Measurements from ENCODE around the gene PUSL1.

PUSL1 gene, protein sequence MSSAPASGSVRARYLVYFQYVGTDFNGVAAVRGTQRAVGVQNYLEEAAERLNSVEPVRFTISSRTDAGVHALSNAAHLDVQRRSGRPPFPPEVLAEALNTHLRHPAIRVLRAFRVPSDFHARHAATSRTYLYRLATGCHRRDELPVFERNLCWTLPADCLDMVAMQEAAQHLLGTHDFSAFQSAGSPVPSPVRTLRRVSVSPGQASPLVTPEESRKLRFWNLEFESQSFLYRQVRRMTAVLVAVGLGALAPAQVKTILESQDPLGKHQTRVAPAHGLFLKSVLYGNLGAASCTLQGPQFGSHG

DNA sequence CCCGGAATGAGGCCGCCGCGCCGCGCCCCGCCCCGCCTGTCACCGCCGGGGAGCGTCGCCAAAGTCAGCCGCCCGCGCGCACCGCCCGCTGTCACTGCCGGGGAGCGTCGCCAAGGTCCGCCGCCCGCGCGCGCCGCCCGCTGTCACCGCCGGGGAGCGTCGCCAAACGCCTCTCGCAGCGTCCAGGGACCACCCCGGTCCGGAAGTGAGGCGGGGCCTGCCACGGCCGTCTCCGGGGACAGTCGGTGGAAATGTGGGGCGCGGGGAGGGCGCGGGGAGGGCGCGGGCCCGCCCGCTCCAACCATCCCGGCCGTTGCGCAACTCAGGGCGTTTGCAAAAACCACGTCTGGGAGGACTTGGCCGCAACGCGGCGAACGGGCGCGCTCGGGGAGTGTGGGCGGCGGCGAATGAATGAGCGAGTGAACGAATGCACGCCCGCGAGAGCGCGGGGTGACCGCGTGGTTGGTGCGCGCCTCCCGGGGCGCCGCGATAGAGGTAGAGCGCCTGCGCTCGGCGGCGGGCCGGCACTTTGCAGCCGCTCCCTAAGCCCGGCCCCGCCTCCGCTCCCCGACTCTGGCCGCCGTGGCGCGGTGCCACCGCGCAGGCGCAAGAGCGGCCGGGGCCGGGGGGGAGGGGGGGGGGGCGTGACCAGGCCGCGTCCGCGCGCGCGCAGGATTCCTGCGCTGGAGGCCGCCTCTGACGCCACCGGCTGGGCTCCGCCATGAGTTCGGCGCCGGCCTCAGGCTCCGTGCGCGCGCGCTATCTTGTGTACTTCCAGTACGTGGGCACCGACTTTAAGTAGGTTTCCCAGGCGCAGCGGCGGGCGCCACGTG lies at the start of gene PUSL1, which contains the start of gene ACAP3:
TSS of gene PUSL1 (plus strand) at position 675 of the 833 bp plus-strand sequence. CDS start at position 722, 47 bp downstream.
TSS of gene ACAP3 (minus strand) at position 8 of the 833 bp plus-strand sequence. CDS start 115 bp downstream, outside the sequence.
- DNase-seq (ENCODE audit: low read depth): peak; percentile 77

DNA sequence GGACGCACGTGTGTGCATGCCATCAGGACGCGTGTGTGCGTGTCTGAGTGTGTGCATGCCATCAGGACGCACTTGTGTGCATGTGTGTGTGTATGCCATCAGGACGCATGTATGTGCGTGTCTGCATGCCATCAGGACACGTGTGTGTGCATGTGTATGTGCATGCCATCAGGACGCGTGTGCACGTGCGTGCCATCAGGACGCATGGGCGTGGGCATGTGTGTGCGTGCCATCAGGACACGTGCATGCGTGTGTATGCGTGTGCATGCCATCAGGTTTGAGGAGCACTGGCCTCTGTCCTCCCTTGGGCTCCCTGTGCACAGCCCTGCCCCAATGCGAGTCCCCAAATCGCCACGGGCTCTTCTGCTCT lies 49.3 kb upstream of the PUSL1 start:
- DNase-seq (ENCODE audit: low read depth): no peak

DNA sequence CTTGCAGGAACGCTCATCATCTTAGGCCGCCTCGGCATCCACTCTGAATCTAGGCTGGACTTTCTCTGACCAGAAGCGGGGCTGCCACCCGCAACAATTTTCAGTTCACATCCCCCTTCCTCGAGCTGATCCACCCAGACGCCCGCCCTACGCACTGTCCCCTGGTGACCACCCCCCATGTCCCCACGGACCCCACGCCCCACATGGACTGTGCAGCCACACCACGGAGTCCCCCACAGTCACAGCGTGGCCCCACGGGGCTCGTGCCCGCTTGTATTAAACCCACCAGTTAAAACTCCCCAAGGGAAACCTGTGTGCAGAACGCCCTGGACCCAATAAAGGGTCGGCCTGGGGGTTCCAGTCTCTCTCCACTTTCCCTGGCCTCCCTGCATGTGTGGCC lies 48.9 kb upstream of the PUSL1 start:
- no peak for DNase-seq (ENCODE audit: low read depth)

DNA sequence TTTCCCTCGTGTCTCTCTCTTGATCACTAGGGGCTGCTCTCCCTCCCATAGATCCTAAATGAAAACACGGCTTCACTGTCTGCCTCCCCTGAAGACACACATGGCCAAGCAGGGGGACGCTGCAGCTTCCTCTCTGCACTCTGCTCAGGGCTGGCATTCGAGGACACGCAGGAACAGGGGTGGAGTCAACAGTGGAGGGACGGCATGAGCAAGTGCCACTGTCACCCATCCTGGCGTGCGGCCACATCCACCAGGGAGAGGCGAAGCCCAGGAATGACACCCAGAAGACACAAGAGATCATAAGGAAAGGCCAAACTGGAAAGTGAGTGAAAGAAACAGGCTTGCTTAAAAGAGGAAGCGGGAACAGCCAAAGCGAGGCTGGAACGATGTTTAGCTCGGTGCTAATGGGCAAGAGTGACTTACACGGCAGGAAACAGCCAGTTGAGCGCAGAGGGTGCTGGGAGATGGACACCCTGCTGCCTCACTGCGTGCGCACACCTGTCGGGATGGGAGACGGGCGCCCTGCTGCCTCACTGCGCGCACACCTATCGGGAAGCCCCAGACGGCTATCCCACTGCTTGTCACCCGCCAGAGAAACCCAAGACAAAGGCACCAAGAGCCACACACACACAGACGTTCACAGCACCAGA lies 48.3 kb upstream of the PUSL1 start:
- DNase-seq (ENCODE audit: low read depth): no peak

GRCh38 chr1:1260843-1261560 lies 47.4 kb upstream of the PUSL1 start:
- DNase-seq (ENCODE audit: low read depth): no peak

DNA sequence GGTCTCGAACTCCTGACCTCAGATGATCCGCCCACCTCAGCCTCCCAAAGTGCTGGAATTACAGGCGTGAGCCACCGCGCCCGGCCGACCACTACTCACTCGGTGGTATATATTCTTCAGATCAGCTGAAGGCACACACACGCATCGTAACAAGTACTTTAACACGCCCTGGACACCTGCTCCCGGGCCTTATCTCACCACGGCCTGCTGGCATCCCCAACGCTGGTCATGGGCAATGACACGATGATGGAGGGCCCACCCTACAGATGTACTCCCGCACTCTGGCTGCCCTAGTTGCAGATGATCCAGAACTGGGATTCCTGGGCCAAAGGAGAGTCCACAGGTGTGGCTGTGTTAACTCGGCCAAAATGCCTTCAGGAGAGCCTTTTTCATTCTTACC lies 46.3 kb upstream of the PUSL1 start:
- DNase-seq (ENCODE audit: low read depth): no peak

- no peak for DNase-seq (ENCODE audit: low read depth)
Measured at GRCh38 chr1:1262758-1263157, 45.6 kb upstream of the PUSL1 start.

DNA sequence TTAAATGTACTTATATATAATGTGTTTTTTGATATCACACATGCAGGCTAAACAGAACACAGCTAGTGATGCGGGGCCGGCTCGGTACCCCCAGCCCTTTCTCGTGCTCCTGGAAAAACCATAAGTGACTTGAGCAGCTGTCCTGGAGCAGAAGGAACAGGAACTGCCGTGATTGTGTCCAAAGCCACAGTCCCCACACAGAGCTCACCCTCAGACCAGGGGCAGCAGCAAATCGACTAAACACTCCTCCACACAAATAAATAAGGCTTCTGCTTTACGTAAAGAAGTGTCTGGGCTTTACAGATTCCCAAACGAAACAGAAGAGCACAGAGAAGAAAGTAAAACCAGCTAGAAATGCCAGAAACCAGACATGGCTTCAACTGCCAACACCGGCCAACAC lies 44.4 kb upstream of the PUSL1 start:
- no peak for DNase-seq (ENCODE audit: low read depth)

- DNase-seq (ENCODE audit: low read depth): no peak
Measured at GRCh38 chr1:1264868-1265272, 43.5 kb upstream of the PUSL1 start.

DNA sequence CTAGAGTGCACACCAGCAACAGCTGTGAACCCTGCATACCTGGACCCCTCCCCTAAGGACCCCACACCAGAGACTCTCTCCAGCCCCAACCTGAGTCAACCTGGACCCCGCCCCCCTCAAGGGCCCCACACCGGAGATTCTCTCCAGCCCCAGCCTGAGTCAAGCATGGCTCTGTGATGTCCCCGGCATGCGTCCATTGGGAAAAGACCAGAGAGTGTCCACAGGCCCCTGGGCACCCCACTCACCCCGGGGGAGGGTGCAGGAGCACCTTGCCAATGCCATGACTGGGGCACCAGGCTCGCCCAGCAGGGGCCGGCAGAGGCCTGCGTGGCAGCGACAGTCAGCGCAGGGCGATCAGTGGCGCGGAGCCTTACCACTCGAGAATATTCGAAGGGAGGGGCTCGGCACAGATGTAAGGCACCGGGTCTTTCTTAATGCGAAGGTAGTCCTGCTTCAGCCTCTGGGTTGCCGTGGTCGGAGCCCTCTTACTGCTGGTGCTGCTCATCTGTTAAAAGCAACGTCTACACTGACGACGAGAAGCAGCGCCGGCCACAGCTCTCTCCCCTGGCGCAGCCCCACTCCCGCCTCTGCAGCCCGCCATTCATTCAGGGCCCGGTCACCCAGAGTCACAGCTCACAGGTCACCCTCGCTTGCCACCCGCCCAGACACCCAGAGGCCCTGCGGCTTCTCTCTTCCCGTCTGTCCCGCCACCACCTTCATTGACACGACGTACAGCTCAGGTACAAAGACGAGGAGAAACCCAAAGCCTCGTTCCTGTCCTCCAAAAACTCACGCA lies 40.7 kb upstream of the PUSL1 start:
- no peak for DNase-seq (ENCODE audit: low read depth)

GRCh38 chr1:1268284-1268682 lies 40.1 kb upstream of the PUSL1 start:
- DNase-seq (ENCODE audit: low read depth): no peak

GRCh38 chr1:1270813-1271212 lies 37.6 kb upstream of the PUSL1 start:
- DNase-seq (ENCODE audit: low read depth): no peak

DNA sequence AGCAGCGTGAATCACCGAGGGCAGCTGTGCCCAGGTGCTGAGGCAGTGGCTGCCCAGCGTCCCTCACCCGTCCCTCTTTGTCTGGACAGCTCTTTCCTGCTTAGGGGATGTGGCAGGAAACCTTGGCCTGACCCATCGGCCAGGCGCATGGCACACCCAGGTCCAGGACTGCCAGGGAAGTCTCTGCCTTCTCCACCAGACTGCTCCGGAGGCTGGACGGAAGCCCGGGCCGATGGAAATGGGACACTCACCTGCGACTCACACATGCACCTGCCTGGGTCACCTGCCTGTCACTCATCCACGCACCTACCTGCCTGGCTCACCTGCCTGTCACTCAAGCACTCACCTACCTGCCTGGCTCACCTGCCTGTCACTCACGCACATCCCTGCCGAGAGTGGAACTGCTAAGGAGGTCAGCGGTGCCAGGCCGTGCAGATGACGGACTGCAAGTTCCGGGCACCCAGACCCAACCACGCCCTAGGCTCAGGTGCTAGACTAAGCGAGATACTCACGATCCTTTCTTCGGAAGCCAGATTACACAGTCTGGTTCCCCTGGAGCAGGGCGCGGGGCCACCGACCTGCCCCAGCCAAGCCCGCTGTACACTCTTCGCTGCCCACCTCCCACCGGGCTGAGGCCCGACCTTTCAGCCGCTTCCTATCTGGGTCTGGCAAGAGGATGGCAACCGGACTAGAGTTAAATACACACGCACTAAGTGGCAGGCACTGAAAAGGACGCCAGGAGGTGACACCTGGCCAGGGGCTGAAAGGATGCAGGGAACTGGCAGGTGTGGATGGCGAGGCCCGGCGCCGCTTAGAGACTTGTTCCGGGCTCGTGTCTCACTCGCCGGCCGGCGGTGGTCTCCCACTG lies 35.8 kb upstream of the PUSL1 start:
- no peak for DNase-seq (ENCODE audit: low read depth)

- no peak for DNase-seq (ENCODE audit: low read depth)
Measured at GRCh38 chr1:1273209-1273511, 35.2 kb upstream of the PUSL1 start.

DNA sequence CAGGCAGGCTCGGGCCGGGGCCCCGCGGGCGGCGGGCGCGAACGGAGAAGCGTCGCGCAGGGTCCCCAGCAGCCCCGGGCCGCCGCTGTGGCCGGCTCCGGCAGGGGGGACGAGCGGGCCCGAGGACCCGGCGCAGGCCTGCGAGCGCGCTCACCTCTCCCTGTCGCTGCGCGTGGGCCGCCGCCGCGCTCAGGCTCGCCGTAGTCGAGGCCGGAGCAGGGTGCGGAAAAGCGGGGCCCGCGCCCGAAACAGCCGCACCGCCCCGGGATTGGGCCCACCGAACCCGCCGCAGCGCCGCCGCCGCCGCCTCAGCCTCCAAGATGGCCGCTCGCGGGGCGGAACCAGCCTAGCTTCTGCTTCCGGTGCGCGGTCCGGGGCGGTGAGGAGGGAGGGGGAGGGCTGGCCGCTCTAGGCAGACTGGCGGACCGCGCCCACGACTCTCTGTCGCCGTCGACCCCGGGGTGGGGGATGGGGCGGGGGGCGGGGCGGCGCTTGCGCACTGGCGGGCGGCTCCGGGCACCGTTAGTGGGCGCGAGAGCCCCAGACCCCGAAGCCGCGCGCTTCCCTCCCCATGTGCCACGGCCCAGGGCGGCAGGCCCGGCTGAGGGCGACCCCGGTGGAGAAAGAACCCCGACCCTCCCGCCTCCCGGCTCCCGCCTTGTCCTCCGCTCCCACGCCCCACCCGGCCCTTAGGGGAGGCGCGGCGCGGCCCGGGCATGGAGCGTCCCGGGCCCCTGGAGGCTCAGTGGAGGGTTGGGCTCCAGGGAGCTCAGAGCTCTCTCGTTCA lies 34.7 kb upstream of the PUSL1 start, which contains the start of gene UBE2J2:
TSS of gene UBE2J2 (minus strand) at position 343 of the 787 bp plus-strand sequence. CDS start 5,862 bp downstream, outside the sequence.
- DNase-seq (ENCODE audit: low read depth): peak; percentile 91

DNA sequence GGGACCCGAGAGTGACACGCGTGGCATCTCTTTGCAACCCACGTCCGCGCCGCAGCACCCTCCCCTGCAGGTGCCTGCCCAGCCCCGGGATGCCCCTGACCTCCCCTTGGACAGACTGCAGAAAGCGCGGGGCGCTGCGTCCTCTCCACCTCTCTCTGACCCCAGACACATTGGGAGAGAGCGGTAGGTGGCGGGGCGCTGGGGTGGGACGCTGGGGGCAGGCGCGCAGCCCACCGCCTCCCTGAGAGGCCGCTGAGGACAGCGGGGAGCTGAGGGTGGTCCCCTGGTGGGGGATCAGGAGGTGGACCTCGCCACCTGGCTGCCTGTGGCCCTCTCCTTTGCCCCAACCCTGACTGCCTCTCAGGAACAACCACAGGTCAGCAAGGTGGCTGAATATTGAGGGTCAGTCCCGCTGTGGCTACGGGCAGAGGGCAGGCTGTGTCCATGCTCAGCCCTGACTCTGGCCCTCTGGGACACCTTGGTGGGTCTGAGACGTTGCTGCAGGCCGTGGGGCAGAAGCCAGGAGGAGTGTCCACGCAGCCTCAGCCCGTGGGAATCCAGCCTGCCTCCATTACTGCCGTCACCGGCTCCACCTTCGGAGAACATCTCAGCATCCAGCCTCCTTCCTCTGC lies 34.0 kb upstream of the PUSL1 start:
- no peak for DNase-seq (ENCODE audit: low read depth)

DNA sequence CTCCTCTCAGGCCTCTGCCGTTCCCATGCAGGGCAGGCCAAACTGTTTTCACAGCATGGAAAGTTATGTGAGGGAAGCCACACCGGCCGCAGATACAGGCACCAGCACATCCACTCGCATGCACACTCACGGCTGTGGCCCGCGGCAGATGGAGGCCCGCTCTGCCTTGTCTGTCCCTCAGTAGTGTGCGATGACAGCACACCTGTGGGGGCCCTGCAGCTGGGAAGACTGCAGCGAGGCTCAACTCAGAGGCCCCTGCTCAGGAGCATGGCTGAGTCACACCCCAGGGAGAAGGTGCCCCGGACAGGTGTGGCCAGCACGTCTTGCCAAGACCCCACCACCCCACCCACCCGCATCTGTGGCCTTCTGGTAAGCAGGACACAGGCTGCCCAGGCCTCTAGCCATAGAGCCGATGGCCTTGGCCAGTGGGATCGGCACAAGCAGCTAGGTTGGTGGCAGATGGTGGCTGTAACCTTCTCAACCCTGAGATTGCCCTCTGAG lies 33.4 kb upstream of the PUSL1 start:
- DNase-seq (ENCODE audit: low read depth): no peak

- DNase-seq (ENCODE audit: low read depth): no peak
Measured at GRCh38 chr1:1275836-1276235, 32.6 kb upstream of the PUSL1 start.

- DNase-seq (ENCODE audit: low read depth): no peak
Measured at GRCh38 chr1:1278620-1279019, 29.8 kb upstream of the PUSL1 start.

Measured in activated T-cell treated with anti-CD3 and anti-CD28 coated beads for 1 hour (primary cell).